ENCODE data around the gene IFNE.

The IFNE gene

GRCh38 chr9:21519855-21520434 is 37.8 kb upstream of the IFNE start:
- H3K4me3 ChIP-seq (ENCODE audit: insufficient read depth, low read depth, low read length, poor library complexity, severe bottlenecking), result no peak overlapping the region
- H3K36me3 ChIP-seq (ENCODE audit: control insufficient read depth, insufficient read depth, low read length), result no peaks in the 10 kb centered on the region
- no peak overlapping the region for H3K27ac ChIP-seq (ENCODE audit: insufficient read depth, low read length, poor library complexity, severe bottlenecking)
- H3K9me3 ChIP-seq (ENCODE audit: control insufficient read depth, low read length), result no peaks in the 10 kb centered on the region
- H3K27me3 ChIP-seq (replicated peaks; ENCODE audit: control insufficient read depth, insufficient read depth, low read length, poor library complexity, severe bottlenecking), result no peaks in the 10 kb centered on the region
- no peaks in the 10 kb centered on the region for H3K4me1 ChIP-seq (ENCODE audit: control insufficient read depth, insufficient read depth, low read length, poor library complexity, severe bottlenecking)
- no peak for DNase-seq

- no peak for DNase-seq
- H3K4me1 ChIP-seq (ENCODE audit: control insufficient read depth, insufficient read depth, low read length, poor library complexity, severe bottlenecking), result no peaks in the 10 kb centered on the region
- H3K36me3 ChIP-seq (ENCODE audit: control insufficient read depth, insufficient read depth, low read length), result no peaks in the 10 kb centered on the region
- H3K27ac ChIP-seq (ENCODE audit: insufficient read depth, low read length, poor library complexity, severe bottlenecking), result no peak overlapping the region
- H3K27me3 ChIP-seq (replicated peaks; ENCODE audit: control insufficient read depth, insufficient read depth, low read length, poor library complexity, severe bottlenecking), result no peaks in the 10 kb centered on the region
- no peaks in the 10 kb centered on the region for H3K9me3 ChIP-seq (ENCODE audit: control insufficient read depth, low read length)
- H3K4me3 ChIP-seq (ENCODE audit: insufficient read depth, low read depth, low read length, poor library complexity, severe bottlenecking), result no peak overlapping the region
These were observed 34.7 kb upstream of the IFNE start for GRCh38 chr9:21516796-21517195.

DNA sequence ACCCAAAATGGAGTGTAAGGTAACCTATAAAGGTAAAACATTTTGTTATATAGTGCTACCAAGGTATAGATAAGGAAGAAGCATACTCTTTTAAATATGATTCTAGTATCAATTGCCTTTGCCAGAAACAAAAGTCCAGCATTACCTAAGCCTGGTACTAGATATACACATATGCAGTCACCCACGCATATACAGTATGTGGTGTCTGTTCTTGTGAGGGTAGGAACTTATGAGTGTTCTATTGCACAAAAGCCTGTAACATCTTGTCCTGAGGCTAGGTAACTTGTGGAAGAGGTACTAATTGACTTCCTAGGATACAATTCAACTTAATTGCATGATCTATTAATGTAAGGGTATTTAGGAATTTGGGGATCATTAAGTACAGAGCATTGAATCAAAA is 31.3 kb upstream of the IFNE start:
- Histone ChIP-seq H3K4me1 (ENCODE audit: control insufficient read depth, insufficient read depth, low read length, poor library complexity, severe bottlenecking) (no peaks in the 10 kb centered on the region), H3K9me3 (ENCODE audit: control insufficient read depth, low read length) (no peaks in the 10 kb centered on the region), H3K27me3 (replicated peaks; ENCODE audit: control insufficient read depth, insufficient read depth, low read length, poor library complexity, severe bottlenecking) (no peaks in the 10 kb centered on the region), H3K36me3 (ENCODE audit: control insufficient read depth, insufficient read depth, low read length) (no peaks in the 10 kb centered on the region), H3K27ac (ENCODE audit: insufficient read depth, low read length, poor library complexity, severe bottlenecking) (no peak overlapping the region), H3K4me3 (ENCODE audit: insufficient read depth, low read depth, low read length, poor library complexity, severe bottlenecking) (no peak overlapping the region)
- DNase-seq, result no peak

GRCh38 chr9:21510806-21511205 is 28.7 kb upstream of the IFNE start:
- no peaks in the 10 kb centered on the region for H3K27me3 ChIP-seq (replicated peaks; ENCODE audit: control insufficient read depth, insufficient read depth, low read length, poor library complexity, severe bottlenecking)
- DNase-seq, result no peak
- no peak overlapping the region for H3K4me3 ChIP-seq (ENCODE audit: insufficient read depth, low read depth, low read length, poor library complexity, severe bottlenecking)
- H3K36me3 ChIP-seq (ENCODE audit: control insufficient read depth, insufficient read depth, low read length), result no peaks in the 10 kb centered on the region
- no peak overlapping the region for H3K27ac ChIP-seq (ENCODE audit: insufficient read depth, low read length, poor library complexity, severe bottlenecking)
- no peaks in the 10 kb centered on the region for H3K9me3 ChIP-seq (ENCODE audit: control insufficient read depth, low read length)
- H3K4me1 ChIP-seq (ENCODE audit: control insufficient read depth, insufficient read depth, low read length, poor library complexity, severe bottlenecking), result peaks cover 3% of the 10 kb centered on the region

DNA sequence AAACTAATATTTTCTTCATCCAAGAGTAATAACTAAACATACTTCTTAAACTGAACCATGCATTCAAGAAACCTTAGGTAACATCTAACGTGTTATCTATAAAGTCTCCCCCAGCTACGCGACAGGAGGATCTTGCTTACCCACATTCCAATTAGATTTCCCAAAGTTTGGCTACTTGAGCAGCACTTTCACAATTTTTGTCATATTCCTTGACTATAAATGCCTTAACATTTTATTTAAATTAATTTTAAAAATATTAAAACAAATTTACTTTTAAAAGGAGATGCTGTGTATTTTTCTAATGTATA is 25.3 kb upstream of the IFNE start:
- Histone ChIP-seq H3K27ac (ENCODE audit: insufficient read depth, low read length, poor library complexity, severe bottlenecking) (no peak overlapping the region), H3K36me3 (ENCODE audit: control insufficient read depth, insufficient read depth, low read length) (no peaks in the 10 kb centered on the region)

DNA sequence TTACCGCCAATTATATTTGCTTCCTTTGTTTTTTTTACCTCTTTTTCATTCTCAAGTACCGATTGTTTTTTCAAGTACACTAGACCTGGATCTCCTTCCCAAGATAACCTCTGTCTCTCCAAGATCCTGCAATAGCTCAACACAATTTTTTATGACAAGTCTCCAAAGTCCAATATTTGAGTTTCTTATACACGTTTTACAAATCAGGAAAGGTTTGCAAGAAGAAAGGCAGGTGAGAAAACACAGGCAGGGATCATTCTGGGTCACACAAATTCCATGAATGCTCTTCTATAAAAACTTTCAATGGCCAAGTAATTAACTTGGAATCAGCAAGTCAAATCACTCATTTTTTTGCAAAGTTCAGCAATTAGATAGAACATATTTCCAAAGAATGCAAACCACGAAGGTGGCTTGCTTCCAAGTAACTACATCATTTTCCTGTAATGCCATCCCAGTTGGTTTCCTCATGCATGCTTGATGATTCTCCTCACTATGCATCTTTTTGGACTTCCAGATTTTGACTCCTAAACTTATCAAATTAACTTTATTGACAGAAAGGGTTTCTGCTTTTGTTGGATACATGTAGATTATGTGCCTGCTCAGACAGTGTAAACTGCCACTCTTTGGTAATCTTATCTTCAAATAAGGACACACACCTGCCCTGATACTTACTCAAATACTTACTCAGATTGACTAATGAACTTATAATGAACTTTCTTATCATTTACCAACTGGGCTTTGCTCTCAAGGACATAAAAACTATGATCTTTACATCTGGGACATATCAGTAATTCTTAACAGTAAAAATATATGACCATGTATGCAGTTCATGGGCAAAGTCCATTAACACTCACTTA is 24.7 kb upstream of the IFNE start:
- H3K4me3 ChIP-seq (ENCODE audit: insufficient read depth, low read depth, low read length, poor library complexity, severe bottlenecking), result no peak overlapping the region
- no peaks in the 10 kb centered on the region for H3K9me3 ChIP-seq (ENCODE audit: control insufficient read depth, low read length)
- H3K27me3 ChIP-seq (replicated peaks; ENCODE audit: control insufficient read depth, insufficient read depth, low read length, poor library complexity, severe bottlenecking), result no peaks in the 10 kb centered on the region
- DNase-seq, result no peak
- H3K27ac ChIP-seq (ENCODE audit: insufficient read depth, low read length, poor library complexity, severe bottlenecking), result no peak overlapping the region
- H3K36me3 ChIP-seq (ENCODE audit: control insufficient read depth, insufficient read depth, low read length), result no peaks in the 10 kb centered on the region
- peaks cover 3% of the 10 kb centered on the region for H3K4me1 ChIP-seq (ENCODE audit: control insufficient read depth, insufficient read depth, low read length, poor library complexity, severe bottlenecking)

More for the DNA sequence above, 25.3 kb upstream of the IFNE start:
- Histone ChIP-seq H3K4me1 (ENCODE audit: control insufficient read depth, insufficient read depth, low read length, poor library complexity, severe bottlenecking) (peaks cover 3% of the 10 kb centered on the region), H3K4me3 (ENCODE audit: insufficient read depth, low read depth, low read length, poor library complexity, severe bottlenecking) (no peak overlapping the region), H3K27me3 (replicated peaks; ENCODE audit: control insufficient read depth, insufficient read depth, low read length, poor library complexity, severe bottlenecking) (no peaks in the 10 kb centered on the region), H3K9me3 (ENCODE audit: control insufficient read depth, low read length) (no peaks in the 10 kb centered on the region)
- DNase-seq, result no peak

DNA sequence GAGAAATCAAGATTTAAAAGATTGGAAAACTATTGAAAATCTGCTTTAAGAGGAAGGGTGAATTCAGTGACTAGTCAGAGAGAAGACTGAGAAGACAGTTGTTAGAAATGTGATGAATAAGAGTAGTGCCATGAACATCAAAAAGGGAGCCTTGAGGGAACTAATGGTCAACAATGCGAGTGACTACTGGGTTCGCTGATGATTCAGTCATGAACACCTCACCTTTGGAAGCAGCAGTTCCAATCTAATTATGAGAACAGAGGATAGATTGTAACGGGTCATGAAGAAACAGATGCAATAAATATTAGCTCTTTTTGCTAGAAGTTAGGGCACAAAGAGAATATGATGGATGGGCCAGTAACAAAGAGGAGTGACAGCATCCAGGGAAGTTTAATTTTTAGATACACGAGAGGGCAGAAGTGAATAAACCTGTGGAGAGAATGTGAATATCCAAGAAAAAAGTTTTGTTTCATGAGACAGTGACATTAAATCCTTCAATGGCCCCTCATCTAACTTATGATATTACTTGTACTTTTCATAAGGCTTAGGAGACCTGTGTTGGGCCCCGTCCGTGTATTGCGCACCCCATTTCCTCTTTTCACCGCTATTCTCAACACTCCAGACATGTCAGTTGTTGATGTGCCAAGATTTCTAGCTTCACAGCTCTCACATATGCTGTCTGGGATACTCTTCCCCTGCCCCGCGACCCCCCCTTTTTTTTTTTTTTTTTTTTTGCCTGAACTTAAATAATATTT is 23.5 kb upstream of the IFNE start:
- Histone ChIP-seq H3K4me1 (ENCODE audit: control insufficient read depth, insufficient read depth, low read length, poor library complexity, severe bottlenecking) (peaks cover 3% of the 10 kb centered on the region), H3K27me3 (replicated peaks; ENCODE audit: control insufficient read depth, insufficient read depth, low read length, poor library complexity, severe bottlenecking) (no peaks in the 10 kb centered on the region), H3K4me3 (ENCODE audit: insufficient read depth, low read depth, low read length, poor library complexity, severe bottlenecking) (no peak overlapping the region), H3K27ac (ENCODE audit: insufficient read depth, low read length, poor library complexity, severe bottlenecking) (no peak overlapping the region), H3K9me3 (ENCODE audit: control insufficient read depth, low read length) (no peaks in the 10 kb centered on the region), H3K36me3 (ENCODE audit: control insufficient read depth, insufficient read depth, low read length) (no peaks in the 10 kb centered on the region)
- DNase-seq, result no peak

DNA sequence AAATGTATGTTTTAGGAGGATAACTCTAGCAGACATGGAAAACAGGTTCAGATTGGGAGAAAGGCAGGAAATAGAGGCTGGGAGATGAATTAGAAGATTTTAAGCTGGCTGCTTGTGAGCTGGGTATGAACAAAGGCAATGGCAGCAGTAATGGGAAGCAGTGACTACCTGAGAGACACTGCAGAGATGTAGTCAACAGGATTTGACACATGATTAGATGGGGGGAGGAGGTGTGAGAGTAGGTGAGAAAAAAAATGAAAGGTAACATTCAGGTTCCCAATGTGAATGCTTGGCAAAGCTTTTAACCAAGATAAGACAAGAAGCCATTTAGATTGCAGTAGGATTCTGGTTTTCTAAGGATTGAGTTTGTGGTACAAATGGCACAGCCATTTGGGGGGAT is 22.8 kb upstream of the IFNE start:
- H3K27ac ChIP-seq (ENCODE audit: insufficient read depth, low read length, poor library complexity, severe bottlenecking), result no peak overlapping the region
- no peaks in the 10 kb centered on the region for H3K36me3 ChIP-seq (ENCODE audit: control insufficient read depth, insufficient read depth, low read length)
- H3K9me3 ChIP-seq (ENCODE audit: control insufficient read depth, low read length), result no peaks in the 10 kb centered on the region
- peaks cover 3% of the 10 kb centered on the region for H3K4me1 ChIP-seq (ENCODE audit: control insufficient read depth, insufficient read depth, low read length, poor library complexity, severe bottlenecking)
- no peaks in the 10 kb centered on the region for H3K27me3 ChIP-seq (replicated peaks; ENCODE audit: control insufficient read depth, insufficient read depth, low read length, poor library complexity, severe bottlenecking)
- no peak for DNase-seq
- H3K4me3 ChIP-seq (ENCODE audit: insufficient read depth, low read depth, low read length, poor library complexity, severe bottlenecking), result no peak overlapping the region

DNA sequence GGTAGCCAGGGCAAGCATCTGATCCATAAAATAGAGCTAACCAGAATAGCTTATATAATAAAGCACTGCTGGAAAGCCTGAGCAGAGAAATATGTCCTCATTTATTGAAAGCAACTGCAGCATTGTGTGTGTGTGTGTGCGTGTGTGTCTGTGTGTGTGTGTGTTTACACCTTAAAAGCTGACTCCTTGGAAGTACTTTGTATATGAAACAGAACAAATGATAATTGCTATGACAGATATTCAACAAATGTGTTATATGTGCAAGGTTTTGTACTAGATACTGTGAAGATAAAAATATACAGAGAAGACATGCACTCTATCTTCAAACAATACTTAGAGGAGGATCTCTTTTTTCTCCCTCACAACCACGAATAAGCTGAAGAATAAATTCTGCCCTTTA is 22.0 kb upstream of the IFNE start:
- H3K4me3 ChIP-seq (ENCODE audit: insufficient read depth, low read depth, low read length, poor library complexity, severe bottlenecking), result no peak overlapping the region
- no peaks in the 10 kb centered on the region for H3K36me3 ChIP-seq (ENCODE audit: control insufficient read depth, insufficient read depth, low read length)
- H3K27ac ChIP-seq (ENCODE audit: insufficient read depth, low read length, poor library complexity, severe bottlenecking), result no peak overlapping the region
- no peaks in the 10 kb centered on the region for H3K27me3 ChIP-seq (replicated peaks; ENCODE audit: control insufficient read depth, insufficient read depth, low read length, poor library complexity, severe bottlenecking)
- H3K9me3 ChIP-seq (ENCODE audit: control insufficient read depth, low read length), result no peaks in the 10 kb centered on the region
- no peak for DNase-seq
- peaks cover 3% of the 10 kb centered on the region for H3K4me1 ChIP-seq (ENCODE audit: control insufficient read depth, insufficient read depth, low read length, poor library complexity, severe bottlenecking)

DNA sequence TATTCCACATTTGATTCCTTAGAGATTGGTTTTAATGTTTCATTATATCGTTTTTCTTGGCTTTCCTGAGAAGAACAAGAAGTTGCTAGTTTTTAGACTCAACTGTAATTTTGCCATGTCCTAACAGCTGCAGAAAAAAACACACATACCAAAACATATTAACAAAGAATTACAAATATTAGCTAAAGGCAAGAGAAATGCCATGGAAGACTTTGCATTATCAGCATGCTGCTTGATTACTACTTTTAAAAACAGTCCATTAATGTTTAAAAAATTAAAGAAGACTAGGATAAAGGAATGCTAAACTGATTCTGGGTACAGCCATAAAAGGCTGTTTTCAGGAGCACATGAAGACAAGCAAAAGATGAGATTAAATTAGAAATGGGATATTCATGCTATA is 20.5 kb upstream of the IFNE start:
- no peak overlapping the region for H3K27ac ChIP-seq (ENCODE audit: insufficient read depth, low read length, poor library complexity, severe bottlenecking)
- H3K9me3 ChIP-seq (ENCODE audit: control insufficient read depth, low read length), result no peaks in the 10 kb centered on the region
- H3K27me3 ChIP-seq (replicated peaks; ENCODE audit: control insufficient read depth, insufficient read depth, low read length, poor library complexity, severe bottlenecking), result no peaks in the 10 kb centered on the region
- H3K4me1 ChIP-seq (ENCODE audit: control insufficient read depth, insufficient read depth, low read length, poor library complexity, severe bottlenecking), result peaks cover 3% of the 10 kb centered on the region
- H3K36me3 ChIP-seq (ENCODE audit: control insufficient read depth, insufficient read depth, low read length), result no peaks in the 10 kb centered on the region
- DNase-seq, result no peak
- H3K4me3 ChIP-seq (ENCODE audit: insufficient read depth, low read depth, low read length, poor library complexity, severe bottlenecking), result no peak overlapping the region

Data from effector memory CD4-positive, alpha-beta T cell (primary cell).